C4-2B (cell line): ENCODE measurements around the gene FOLR2.
A peak's percentile ranks its signal among the peaks of the same experiment; 100 is the strongest.

Experiments
- H3K27ac ChIP-seq: fragments of 450-650 bp; 2 replicates; pipeline ENCODE4 v1.5.1; 2017
- CTCF ChIP-seq: fragments of 450-650 bp; conservative IDR thresholded peaks from 2 replicates; pipeline ENCODE4 v1.5.1; 2017; ENCODE audit warnings: mild to moderate bottlenecking
- ZFX ChIP-seq: fragments of 450-650 bp; IDR thresholded peaks from 2 replicates; pipeline ENCODE4 v1.6.1; 2017

FOLR2 gene

DNA sequence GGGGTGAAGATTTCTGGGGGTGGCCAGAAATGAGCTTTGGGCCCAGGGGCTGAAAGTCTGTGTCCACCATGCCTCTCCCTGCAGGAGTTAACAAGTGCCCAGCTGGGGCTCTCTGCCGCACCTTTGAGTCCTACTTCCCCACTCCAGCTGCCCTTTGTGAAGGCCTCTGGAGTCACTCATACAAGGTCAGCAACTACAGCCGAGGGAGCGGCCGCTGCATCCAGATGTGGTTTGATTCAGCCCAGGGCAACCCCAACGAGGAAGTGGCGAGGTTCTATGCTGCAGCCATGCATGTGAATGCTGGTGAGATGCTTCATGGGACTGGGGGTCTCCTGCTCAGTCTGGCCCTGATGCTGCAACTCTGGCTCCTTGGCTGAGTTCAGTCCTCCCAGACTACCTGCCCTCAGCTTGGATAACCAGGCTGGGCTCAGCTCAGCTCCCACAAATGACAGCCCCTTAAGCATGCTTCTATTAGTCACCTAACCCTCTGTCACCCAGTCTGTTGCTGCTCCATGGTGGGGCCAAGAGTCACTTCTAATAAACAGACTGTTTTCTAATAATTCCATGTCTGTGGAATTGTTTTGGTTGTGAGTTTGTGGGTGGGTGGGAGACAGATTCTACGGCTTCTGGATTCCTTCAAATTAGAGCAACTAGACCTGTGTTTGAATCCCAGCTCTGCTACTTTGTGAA lies 4.9 kb downstream of the FOLR2 start:
- TF ChIP-seq CTCF (no peak), ZFX (no peak)
- no peak overlapping the region for H3K27ac ChIP-seq

DNA sequence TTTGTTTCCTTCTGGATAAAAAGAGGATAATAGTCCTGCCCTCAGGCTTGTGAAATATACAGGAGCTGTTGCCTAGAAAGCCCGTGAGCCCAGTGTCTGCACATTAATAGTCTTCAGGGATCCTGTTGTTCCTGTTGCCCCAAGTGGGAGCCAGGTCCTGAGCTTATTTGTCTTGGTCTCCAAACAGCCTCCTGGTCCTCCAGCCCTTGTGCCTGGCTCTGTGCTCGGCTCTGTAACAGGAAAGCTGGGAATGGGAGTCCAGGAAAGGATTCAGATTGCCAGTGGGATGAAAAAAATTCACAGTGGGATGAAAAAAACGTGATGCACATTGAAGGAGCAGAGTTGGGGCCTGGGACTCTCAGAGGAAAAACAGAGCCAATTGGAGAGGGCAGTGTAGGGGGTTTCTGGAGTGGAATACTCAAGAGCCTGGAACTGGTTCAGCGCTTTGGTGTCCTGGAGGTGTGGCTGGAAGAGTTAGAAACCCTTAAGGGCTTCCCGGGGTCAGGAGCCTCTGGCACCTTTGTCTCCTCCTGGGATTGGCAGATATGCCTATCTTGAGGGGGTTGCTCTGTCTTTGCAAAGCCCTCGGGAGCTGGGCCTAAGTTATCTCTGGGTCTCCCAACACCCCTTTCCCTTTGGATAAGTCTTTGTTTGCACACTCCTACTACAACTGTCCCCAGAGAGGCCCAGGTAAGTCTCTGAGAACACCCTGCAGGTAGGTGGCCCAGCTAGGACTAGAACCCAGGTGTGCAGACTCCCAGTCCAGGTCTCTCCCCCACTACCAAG lies 5.7 kb downstream of the FOLR2 start:
- TF ChIP-seq CTCF (no peak), ZFX (peak; percentile 17; the same call in 1 of the 2 replicates)
- peak overlapping the region; percentile 96 for H3K27ac ChIP-seq

DNA sequence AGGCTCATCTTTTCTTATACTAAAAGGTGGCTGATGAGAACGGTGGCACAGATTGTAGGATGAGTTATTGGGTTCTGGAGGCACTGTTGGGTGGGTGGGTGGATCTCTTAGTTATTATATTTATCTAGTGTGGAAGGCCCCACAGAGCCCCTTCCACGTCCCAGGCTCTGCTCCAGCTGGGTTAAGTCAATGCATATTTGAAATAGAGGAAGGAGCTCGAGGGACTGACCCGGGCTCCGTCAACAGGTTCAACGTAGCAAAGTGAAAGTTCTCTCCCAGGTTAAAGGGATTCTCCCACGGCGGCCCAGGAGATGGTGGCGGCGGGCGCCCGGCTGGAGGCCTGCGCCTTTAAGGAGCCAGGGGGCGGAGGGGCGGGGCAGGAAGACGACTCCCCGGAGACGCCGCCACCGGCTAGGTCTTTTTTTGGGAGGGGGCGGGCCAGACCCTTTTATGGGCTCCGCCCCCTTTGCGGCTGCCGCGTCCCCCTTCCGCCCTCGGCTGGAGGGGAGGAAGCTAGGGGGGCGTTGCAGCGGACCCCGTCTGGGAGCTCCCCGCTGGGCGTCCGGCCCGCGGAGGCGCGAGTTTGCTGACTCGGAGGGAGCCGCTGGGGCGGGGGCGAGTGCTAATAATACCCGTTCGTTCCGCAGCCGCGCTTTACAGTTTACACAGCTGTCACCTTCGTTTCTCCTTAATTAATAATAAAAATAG lies 6.5 kb downstream of the FOLR2 start:
- TF ChIP-seq ZFX (no peak), CTCF (no peak)
- H3K27ac ChIP-seq = peak overlapping the region; percentile 96

DNA sequence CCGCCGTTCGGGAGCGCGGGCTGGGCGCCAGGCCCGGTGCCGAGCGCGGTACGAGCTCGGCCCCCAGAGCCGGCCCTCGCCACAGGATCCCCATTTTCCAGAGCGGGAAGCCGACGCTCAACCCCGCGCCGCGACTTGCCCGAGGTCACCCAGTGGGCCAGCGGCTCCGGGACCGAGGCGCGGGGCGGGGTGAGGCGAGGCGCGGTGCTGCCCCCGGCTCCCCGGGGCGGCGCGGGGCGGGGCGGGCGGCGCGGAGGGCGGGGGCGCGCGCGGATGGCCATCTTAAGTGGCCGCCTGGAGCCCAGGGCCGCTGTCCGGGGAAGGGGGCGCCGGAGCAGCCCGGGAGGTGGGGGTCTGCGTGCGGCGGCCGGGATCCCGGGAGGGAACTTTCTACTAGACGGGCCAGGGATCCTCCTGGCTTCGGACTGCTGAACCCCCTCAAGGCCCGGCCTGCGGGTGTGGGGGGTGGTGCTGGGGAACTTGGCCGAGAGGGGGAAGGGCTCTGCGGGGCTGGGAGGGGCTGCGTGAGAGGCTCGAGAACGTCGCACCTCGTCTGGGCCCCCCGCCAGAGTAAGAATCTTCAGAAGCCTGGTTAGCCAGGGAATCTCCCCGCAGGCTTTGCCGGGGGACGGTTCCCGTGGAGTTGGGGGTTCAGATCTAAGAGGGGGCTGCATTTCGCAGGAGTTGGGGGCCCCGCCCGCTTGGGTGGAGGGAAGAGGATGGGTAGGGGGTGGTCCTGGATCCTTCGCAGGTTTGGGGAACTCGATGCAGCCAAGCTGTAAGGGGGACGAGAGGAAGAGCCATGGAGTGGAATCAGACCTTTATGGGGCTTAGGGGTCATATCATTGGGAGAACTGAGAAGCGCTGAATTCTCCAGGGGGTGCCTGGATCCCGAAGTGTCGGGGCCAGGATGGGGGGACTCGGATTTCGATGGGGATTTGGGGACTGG lies 7.3 kb downstream of the FOLR2 start:
- H3K27ac ChIP-seq = peak overlapping the region; percentile 96

DNA sequence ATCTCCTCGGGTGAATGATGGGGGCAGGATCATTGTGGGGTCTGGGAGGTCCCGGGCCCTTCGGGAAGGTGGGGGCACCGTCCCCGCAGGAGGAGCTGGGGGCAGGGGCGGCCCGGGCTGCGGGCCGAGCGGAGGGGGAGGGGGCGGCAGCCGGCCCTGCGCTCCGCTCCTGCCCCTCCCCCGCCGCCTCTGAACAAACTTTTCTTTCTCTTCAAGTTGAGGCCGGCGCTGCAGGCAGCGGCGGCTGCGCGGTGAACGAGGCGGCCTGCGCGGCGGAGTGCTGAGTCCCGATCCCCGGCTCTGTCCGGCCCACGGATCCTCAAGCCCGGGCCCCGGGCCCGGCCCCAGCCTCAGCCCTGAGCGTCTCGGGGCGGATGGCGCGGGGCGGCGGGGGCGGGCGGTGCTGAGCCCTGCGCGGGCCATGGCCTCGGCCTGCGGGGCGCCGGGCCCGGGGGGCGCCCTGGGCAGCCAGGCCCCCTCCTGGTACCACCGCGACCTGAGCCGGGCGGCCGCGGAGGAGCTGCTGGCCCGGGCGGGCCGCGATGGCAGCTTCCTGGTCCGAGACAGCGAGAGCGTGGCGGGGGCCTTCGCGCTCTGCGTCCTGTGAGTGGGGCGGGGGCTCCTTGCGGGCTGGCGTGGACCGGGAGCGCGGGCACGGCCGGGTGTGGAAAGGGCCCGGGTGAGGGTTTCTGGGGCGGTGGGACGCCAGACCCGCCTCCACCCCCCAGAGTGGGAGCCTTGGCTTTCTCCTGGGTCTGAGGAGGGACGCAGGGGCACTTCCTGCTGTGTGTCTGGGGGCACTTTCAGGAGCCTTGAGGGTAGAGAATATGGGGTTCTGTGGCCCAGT lies 8.2 kb downstream of the FOLR2 start, which contains the start of gene INPPL1:
Gene INPPL1 (plus strand): TSS at position 204 of the 847 bp plus-strand sequence. CDS start 218 bp downstream, at position 422.
- peak within 1 kb of the TSS; percentile 96 for H3K27ac ChIP-seq
- TF ChIP-seq CTCF (no peak), ZFX (peak; percentile 93)

More for the DNA sequence above, 7.3 kb downstream of the FOLR2 start:
- TF ChIP-seq CTCF (no peak), ZFX (0 out of 2 replicates have a peak, but pooled peaks have one; percentile 6)

DNA sequence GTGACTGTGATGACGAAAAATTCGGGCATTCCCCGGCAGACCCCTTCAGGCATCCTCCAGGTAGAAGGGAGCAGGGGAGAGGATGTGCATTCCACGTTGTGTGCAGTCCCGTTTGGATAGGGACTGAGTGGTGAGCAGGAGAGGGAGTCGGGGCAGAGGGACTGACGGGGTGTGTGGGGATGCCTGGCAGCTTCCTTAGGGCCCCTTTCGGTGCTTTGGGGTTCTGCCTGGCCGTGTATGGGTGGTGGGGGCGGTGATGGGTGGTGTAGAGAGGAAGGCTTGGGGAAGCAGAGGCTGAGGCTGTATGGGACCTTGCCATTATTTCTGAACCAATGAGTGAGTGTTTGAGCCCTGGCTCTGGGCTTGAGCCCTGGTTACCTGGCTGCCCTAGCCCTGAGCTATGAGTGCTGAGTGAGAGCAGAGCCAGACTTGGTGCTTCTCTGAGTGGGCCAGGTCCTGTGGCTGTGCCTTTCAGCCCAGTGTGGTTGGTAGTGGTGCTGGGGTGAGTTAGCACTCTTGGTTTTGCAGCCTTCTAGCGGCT lies 8.9 kb downstream of the FOLR2 start:
- H3K27ac ChIP-seq = peak overlapping the region; percentile 96
- TF ChIP-seq CTCF (no peak), ZFX (no peak)
